GM23248 (cell line): ENCODE measurements around the gene PIWIL4. TPM values are rescaled to one million over a fixed set of nuclear protein-coding genes. Genes with fewer than 3 reads are reported as not detected.

ENCODE experiments used
- DNase-seq: peaks from one replicate; pipeline ENCODE4 v3.0.0-alpha.2; 2015
- H2AFZ ChIP-seq: fragments of 200-600 bp; sonication (generic); 2 replicates; pipeline ENCODE4 v1.6.1; 2016; ENCODE audit warnings: antibody characterized with exemption
- H3F3A ChIP-seq: fragments of 200-600 bp; sonication (generic); 2 replicates; pipeline ENCODE4 v1.6.1; 2016; ENCODE audit warnings: mild to moderate bottlenecking, antibody characterized with exemption, mixed run types; ENCODE audit not compliant: insufficient read depth
- H3K27ac ChIP-seq: fragments of 200-600 bp; sonication (generic); 2 replicates; pipeline ENCODE4 v1.5.1; 2016; ENCODE audit warnings: mild to moderate bottlenecking
- H3K27me3 ChIP-seq: fragments of 200-600 bp; sonication (generic); replicated peaks from 2 replicates; pipeline ENCODE4 v1.6.1; 2016; ENCODE audit warnings: mild to moderate bottlenecking; ENCODE audit not compliant: insufficient read depth
- H3K36me3 ChIP-seq: fragments of 200-600 bp; sonication (generic); 2 replicates; pipeline ENCODE4 v1.6.1; 2016; ENCODE audit warnings: low read depth, mild to moderate bottlenecking
- H3K4me1 ChIP-seq: fragments of 200-600 bp; sonication (generic); 2 replicates; pipeline ENCODE4 v1.6.1; 2016; ENCODE audit warnings: mild to moderate bottlenecking; ENCODE audit not compliant: insufficient read depth
- H3K4me2 ChIP-seq: fragments of 200-600 bp; sonication (generic); one replicate; pipeline ENCODE4 v1.6.1; 2016; ENCODE audit warnings: mild to moderate bottlenecking; ENCODE audit not compliant: unreplicated experiment
- H3K4me3 ChIP-seq: fragments of 200-600 bp; sonication (generic); 2 replicates; pipeline ENCODE4 v1.5.1; 2016; ENCODE audit warnings: mild to moderate bottlenecking
- H3K79me2 ChIP-seq: fragments of 200-600 bp; sonication (generic); 2 replicates; pipeline ENCODE4 v1.6.1; 2016; ENCODE audit warnings: mild to moderate bottlenecking; ENCODE audit not compliant: insufficient read depth
- H3K9ac ChIP-seq: fragments of 200-600 bp; sonication (generic); 2 replicates; pipeline ENCODE4 v1.6.1; 2016; ENCODE audit warnings: mild to moderate bottlenecking
- H3K9me2 ChIP-seq: fragments of 200-600 bp; sonication (generic); 2 replicates; pipeline ENCODE4 v1.6.1; 2016; ENCODE audit warnings: mixed run types, mild to moderate bottlenecking, moderate library complexity; ENCODE audit not compliant: insufficient read depth
- H3K9me3 ChIP-seq: fragments of 200-600 bp; sonication (generic); one replicate; pipeline ENCODE4 v1.6.1; 2017; ENCODE audit warnings: low read depth
- H4K20me1 ChIP-seq: fragments of 200-600 bp; sonication (generic); 2 replicates; pipeline ENCODE4 v1.6.0; 2016; ENCODE audit not compliant: insufficient read depth
- EZH2 ChIP-seq: fragments of 200-600 bp; sonication (generic); IDR thresholded peaks from 2 replicates; pipeline ENCODE4 v1.6.1; 2018; ENCODE audit warnings: antibody characterized with exemption, mild to moderate bottlenecking; ENCODE audit not compliant: insufficient read depth, poor library complexity, severe bottlenecking
- EZH2phosphoT487 ChIP-seq: fragments of 200-600 bp; sonication (generic); IDR thresholded peaks from 2 replicates; pipeline ENCODE4 v1.6.1; 2018; ENCODE audit warnings: antibody characterized with exemption, moderate library complexity, mild to moderate bottlenecking, low read depth; ENCODE audit not compliant: insufficient read depth
- WGBS, 2 experiments: methylation state at CpG; one replicate each; pipeline ENCODE4 v1.1.6; 2015 to 2017; ENCODE audit warnings: low lambda C conversion rate in 2 of 2, low coverage in 1 of 2; ENCODE audit errors: missing lambda C conversion rate in 2 of 2; 5-methylcytosine and 5-hydroxymethylcytosine counted together
- in situ Hi-C: fragments of 300-500 bp; cut with MboI; formaldehyde crosslinking; loops from 2 replicates; pipeline ENCODE4 v1.15.0; 2020
- polyA plus RNA-seq: library from polyadenylated mRNA; unstranded; fragments of >200 nt; fragmentation: Nextera tagmentation; extraction: Ambion mirVana; gene quantifications from 2 replicates; pipeline ENCODE4 v1.2.1, GENCODE V29; 2016
- total RNA-seq: library from RNA; depleted of rRNA; stranded (reverse); fragments of >200 nt; shearing (Covaris generic); gene quantifications from 2 replicates; pipeline ENCODE4 v1.2.3, GENCODE V29; 2014

PIWIL4 gene
- total and polyA plus RNA-seq, 2 experiments from 2014 or later: 1.2 to 1.4 TPM

- 88 to 93% methylated on average over 1 of the region's 1 CpG for WGBS, 2 experiments
- H3K4me3 ChIP-seq: no peak overlapping the region
- in situ Hi-C loops: no loop called here
Measured at GRCh38 chr11:94524341-94524740, 42.8 kb upstream of the PIWIL4 start.

GRCh38 chr11:94525546-94526324, 41.4 kb upstream of the PIWIL4 start:
- Histone ChIP-seq H3K4me1 (peaks cover 18% of the 10 kb centered on the region), H3K27me3 (no peaks in the 10 kb centered on the region), H3K4me3 (no peak overlapping the region), H3K9me2 (no peaks in the 10 kb centered on the region), H2AFZ (0 out of 2 replicates have a peak overlapping the region, but pooled peaks have one; percentile 21), H3K4me2 (peak overlapping the region; percentile 16), H3K27ac (no peak overlapping the region), H3K79me2 (no peaks in the 10 kb centered on the region), H3F3A (peaks cover 13% of the 10 kb centered on the region; the same call in 1 of the 2 replicates), H3K36me3 (no peaks in the 10 kb centered on the region), H3K9me3 (no peaks in the 10 kb centered on the region), H3K9ac (no peak overlapping the region), H4K20me1 (no peaks in the 10 kb centered on the region)
- in situ Hi-C loops: no loop called here
- DNase-seq: peak; percentile 81
- WGBS, 2 experiments: 30 to 31% methylated on average over 5 of the region's 5 CpGs
- TF ChIP-seq EZH2: no peak
- no peak for TF ChIP-seq EZH2phosphoT487

More at GRCh38 chr11:94524341-94524740, 42.8 kb upstream of the PIWIL4 start:
- Histone ChIP-seq H3K27ac (no peak overlapping the region), H3K9me2 (no peaks in the 10 kb centered on the region), H2AFZ (no peak overlapping the region), H3K4me1 (peaks cover 18% of the 10 kb centered on the region), H3K79me2 (no peaks in the 10 kb centered on the region), H3K27me3 (no peaks in the 10 kb centered on the region), H3F3A (peaks cover 13% of the 10 kb centered on the region; the same call in 1 of the 2 replicates), H3K4me2 (no peak overlapping the region), H3K9ac (no peak overlapping the region), H4K20me1 (no peaks in the 10 kb centered on the region), H3K36me3 (no peaks in the 10 kb centered on the region), H3K9me3 (no peaks in the 10 kb centered on the region)
- TF ChIP-seq EZH2 (no peak), EZH2phosphoT487 (no peak)
- no peak for DNase-seq

GRCh38 chr11:94526645-94527438, 40.3 kb upstream of the PIWIL4 start:
- Histone ChIP-seq H3K9ac (no peak overlapping the region), H2AFZ (peak overlapping the region; percentile 21; the same call in 1 of the 2 replicates), H3K79me2 (no peaks in the 10 kb centered on the region), H3K4me1 (peaks cover 18% of the 10 kb centered on the region), H4K20me1 (no peaks in the 10 kb centered on the region), H3K36me3 (no peaks in the 10 kb centered on the region), H3K9me3 (no peaks in the 10 kb centered on the region), H3K4me2 (no peak overlapping the region), H3K9me2 (no peaks in the 10 kb centered on the region), H3K27ac (no peak overlapping the region), H3F3A (peaks cover 13% of the 10 kb centered on the region; the same call in 1 of the 2 replicates), H3K4me3 (no peak overlapping the region), H3K27me3 (no peaks in the 10 kb centered on the region)
- 19 to 23% methylated on average over 4 of the region's 4 CpGs for WGBS, 2 experiments
- in situ Hi-C loops: no loop called here
- TF ChIP-seq EZH2: no peak
- TF ChIP-seq EZH2phosphoT487: no peak
- DNase-seq: peak; percentile 70

GRCh38 chr11:94528551-94528950, 38.6 kb upstream of the PIWIL4 start:
- H3K79me2 ChIP-seq: no peaks in the 10 kb centered on the region
- no peak overlapping the region for H2AFZ ChIP-seq
- TF ChIP-seq EZH2phosphoT487 (no peak), EZH2 (no peak)
- H3K9me2 ChIP-seq: no peaks in the 10 kb centered on the region
- H3F3A ChIP-seq: peaks cover 13% of the 10 kb centered on the region; the same call in 1 of the 2 replicates
- no peak overlapping the region for H3K9ac ChIP-seq
- no peak overlapping the region for H3K4me2 ChIP-seq
- peaks cover 18% of the 10 kb centered on the region for H3K4me1 ChIP-seq
- no peaks in the 10 kb centered on the region for H4K20me1 ChIP-seq
- H3K27ac ChIP-seq: no peak overlapping the region
- H3K4me3 ChIP-seq: no peak overlapping the region
- H3K36me3 ChIP-seq: no peaks in the 10 kb centered on the region
- peak; percentile 33 for DNase-seq
- in situ Hi-C loops: no loop called here
- H3K9me3 ChIP-seq: no peaks in the 10 kb centered on the region
- H3K27me3 ChIP-seq: no peaks in the 10 kb centered on the region
